AG09319 (cell line): Measurements from ENCODE around the gene BRF1.

ENCODE experiments used
- DNase-seq: peaks from one replicate; pipeline ENCODE4 v3.0.0-alpha.2; 2010; ENCODE audit warnings: low read depth; ENCODE audit errors: extremely low read depth
- CTCF ChIP-seq: IDR thresholded peaks from 2 replicates; pipeline ENCODE4 v1.5.1; 2011; ENCODE audit warnings: low read depth, mild to moderate bottlenecking, inconsistent platforms, low read length, moderate library complexity

BRF1 gene

GRCh38 chr14:105346200-105346533 lies 45.4 kb upstream of the BRF1 start:
- no peak for DNase-seq
- TF ChIP-seq CTCF = no peak

GRCh38 chr14:105343194-105343593 lies 42.4 kb upstream of the BRF1 start:
- no peak for DNase-seq
- TF ChIP-seq CTCF = no peak

GRCh38 chr14:105340821-105341733 lies 40.3 kb upstream of the BRF1 start:
- TF ChIP-seq CTCF = no peak
- DNase-seq = no peak

GRCh38 chr14:105337966-105338741 lies 37.4 kb upstream of the BRF1 start:
- no peak for DNase-seq
- TF ChIP-seq CTCF = no peak

- no peak for DNase-seq
- no peak for TF ChIP-seq CTCF
Observed at GRCh38 chr14:105337433-105337832, 36.6 kb upstream of the BRF1 start.

- DNase-seq = no peak
- TF ChIP-seq CTCF = no peak
Observed at GRCh38 chr14:105336477-105337287, 35.9 kb upstream of the BRF1 start.
